ENCODE measurements around the gene TNIK.
"Not testable (repeated sequence)": the region's sequence is repeated elsewhere in the genome, so short reads cannot be mapped to it uniquely, and the experiment has no call there.

Gene TNIK

DNA sequence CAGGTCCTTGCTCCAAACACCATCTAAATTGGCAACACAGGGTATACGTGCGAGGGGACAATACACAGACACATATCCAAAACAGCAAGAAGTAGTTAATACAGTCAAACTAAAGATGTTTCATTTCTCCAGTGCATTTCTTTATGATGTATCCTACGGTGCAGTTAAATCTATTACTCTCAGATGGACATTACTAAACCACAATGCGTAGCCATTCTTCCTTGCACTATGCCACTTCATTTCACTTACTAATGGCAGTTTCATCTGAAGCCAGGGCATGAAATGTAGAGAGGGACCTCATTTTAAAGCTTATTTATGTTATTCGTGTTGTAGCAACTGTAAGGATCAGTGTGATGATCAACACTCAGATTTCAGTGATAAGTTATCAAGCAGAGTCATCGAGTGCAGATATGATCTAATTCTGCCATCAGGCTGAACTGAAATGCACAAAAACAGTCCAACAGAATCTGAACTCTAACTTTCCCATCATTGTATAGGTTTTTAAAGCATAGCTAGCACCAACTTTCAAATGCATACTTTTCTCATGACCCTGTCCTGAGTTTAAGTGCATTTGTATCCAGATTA is 14.5 kb downstream of the TNIK start:
- DNase-seq (ENCODE audit: low spot score), result no peak

DNA sequence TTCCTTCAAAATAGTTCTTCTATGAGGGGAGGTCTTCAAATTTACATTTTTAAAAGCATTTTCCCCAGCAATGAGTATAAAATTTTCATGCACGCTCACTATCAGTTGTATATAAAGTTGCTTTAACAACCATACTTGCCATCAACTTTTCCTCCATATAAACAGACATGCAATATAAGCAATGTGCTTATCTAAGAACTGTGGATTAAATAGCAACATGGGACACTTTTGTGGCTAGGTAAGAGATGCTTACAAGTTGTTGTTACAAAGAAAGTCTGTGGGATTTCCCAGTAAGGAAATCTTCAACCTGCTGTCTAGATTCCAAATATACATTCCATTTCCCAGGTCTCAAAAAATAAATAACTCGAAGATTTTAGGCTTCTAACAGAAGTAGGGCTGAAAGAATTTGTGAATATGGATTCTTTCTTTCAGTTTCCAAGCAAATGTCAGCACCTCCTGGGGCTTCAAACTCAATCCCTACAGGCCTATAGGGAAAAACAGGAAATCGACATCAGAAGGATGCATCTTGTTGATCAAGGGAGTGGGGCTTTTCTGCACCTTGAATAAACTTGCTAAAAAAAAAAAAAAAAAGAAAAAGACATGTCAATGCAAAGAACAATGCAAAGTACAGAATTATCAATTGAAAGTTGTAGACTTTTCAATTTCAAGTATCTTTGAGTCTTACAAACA is 16.1 kb downstream of the TNIK start:
- no peak for DNase-seq (ENCODE audit: low spot score)

DNA sequence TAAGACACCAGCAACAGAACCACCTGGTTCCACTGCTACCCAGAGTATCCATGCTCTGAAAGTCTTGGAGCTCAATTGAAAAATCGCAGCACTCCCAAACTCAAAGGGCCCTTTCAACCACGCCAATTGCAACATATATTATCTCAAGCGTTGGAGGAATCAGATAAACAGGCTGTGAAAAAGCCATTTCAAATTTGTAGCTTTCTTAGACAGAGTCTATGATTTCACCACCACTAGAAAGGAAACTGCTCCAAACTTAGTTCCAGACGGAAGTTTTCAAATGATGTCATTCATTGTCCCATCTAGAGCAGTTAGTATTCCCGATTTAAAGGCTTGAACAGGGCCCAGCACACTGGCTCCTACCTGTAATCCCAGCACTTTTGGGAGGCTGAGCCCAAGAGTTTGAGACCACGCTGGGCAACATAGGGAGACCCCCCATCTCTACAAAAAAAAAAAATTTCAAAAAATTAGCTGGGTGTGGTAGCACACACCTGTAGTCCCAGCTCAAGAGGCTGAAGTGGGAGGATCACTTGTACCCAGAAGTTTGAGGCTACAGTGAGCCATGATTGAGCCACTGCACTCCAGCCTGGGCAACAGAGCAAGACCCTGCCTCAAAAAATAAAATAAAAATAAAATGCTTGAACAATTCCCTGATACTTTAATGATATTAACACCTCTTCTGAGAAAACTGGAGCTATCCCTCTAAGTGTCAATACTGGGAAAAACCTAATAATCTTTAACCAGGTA is 16.8 kb downstream of the TNIK start:
- no peak for DNase-seq (ENCODE audit: low spot score)

DNA sequence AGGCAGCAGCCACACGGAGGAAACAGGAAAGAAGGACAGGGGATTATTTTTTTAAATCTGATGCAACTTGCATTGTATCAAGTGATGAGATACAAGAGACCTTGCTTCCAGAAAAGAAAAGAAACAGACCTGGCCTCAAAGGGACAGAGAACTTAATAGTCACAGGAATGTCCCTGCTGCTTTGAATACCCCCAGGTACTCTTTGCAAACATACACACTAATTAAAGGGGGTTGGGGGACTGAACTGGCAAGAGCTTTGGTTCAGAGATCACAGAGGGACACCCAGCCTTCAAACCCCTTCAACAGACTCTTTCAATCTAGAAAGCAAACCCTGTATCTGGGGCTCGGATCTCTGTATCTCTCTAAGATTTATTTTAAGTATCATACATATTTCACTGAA is 18.0 kb downstream of the TNIK start:
- no peak for DNase-seq (ENCODE audit: low spot score)

DNA sequence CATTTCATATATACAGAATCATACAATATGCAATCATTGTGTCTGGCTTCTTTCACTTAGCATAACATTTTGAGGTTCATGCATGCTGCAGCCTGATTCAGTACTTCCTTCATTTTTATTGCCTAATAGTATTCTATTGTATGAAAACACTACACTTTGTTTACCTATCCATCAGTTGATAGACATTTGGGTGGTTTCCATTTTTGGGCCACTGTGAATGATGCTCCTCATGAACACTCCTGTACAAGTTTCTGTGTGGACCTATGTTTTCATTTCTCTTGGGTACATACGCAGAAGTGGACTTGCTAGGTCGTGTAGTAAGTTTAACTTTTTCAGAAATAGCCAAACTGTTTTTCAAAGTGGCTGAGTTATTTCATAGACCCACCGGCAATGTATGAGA is 18.8 kb downstream of the TNIK start:
- DNase-seq (ENCODE audit: low spot score), result no peak

DNA sequence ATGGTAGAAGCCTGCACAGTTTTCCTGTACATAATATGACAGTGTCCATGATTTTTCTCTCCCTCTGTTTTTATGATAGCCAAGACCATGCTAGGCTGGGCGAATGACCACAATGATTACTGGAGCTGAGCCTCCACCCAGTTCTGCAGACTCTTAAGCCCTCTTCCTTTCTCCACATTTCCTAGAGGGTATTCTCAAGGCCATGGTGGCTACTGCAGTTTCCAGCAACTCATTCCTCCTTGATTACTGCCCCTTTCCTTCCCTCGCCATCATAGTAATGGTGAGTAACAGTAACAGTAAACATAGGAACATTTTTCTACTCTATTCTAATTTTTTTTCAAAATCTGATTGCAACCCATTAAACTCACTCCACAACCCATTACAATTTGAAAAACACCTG is 20.2 kb downstream of the TNIK start:
- no peak for DNase-seq (ENCODE audit: low spot score)

DNA sequence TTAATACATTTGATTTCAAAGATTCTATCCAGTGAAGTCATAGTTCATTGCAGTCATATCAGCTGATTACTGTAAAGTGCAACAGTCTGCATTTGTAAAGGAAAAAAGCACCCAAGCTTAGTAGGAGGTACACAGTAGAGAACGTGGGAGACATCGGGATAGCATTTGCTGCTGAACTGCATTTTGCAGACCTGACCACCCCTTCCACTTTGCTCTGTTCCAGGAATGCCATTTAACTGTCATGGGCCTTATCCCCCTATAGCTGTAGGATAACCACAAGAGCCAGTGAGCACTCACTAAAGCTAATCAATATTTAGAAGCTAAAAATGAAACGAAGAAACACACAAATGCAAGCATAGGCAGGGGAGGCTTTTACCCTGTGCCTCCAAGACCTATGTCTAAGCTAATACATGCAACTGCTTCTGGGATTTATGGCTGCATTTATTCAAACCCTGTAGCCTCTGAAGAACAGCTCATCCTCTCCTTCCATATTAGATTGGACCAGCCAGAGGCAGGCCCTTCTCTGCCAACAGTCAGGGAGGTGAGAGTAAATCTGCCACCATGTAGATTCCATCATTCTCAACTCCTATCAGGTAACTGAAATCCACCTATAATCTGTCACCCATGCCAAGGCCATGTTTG is 23.0 kb downstream of the TNIK start:
- no peak for DNase-seq (ENCODE audit: low spot score)

DNA sequence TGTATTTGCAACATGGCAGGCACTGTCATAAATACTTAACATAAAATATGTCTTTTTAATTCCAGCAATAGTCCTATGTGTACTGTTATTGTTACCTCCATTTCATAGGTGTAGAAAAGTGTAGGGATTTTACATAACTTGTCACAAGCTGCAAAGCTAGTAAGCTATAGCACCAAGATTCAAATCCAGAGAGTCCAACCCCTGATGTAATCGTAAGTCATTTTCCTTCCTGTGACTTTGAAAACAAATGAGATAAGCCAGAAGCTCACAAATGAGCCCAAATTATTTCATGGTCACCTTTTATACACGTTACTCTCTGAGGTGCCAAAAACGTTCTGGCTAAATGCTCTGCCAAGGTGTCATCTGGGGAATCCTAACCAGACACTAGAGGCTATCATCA is 23.8 kb downstream of the TNIK start:
- DNase-seq (ENCODE audit: low spot score), result no peak

DNA sequence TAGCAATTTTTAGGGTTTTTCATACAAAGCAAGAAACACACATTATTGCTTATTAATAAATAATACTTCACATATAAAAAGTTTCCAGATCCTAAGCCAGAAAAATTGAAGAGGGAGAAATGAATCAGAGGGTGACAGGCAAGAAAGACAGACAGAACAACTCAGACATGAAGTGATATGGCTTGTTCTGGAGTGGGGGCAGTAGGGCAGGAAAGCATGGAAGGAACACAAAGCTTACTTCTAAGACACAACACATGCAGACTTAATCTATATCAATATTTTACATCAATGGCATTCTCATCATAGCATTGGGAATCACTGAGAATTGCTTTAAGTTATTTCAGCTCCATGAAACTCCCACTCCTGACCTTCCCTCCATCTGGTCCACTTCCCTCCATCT is 24.4 kb downstream of the TNIK start:
- DNase-seq (ENCODE audit: low spot score), result no peak

DNA sequence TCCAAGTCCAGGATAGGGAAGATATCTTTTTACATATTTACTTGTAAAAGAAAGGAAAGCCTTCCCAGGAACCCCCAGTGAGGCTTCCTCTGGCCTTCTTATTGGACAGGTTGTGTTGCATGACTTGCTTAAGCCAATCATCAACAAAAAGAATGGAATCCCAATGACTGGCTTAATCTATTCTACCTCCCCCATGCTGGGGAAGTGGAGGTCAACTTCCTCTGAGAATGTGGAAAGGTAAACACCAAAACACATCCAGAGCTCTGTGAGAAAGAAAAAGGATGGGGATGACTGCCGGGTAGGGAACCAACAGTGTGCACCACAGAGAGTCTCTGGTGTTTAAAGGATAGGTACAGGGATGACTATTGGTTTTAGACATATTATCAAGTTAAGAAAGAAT is 25.1 kb downstream of the TNIK start:
- no peak for DNase-seq (ENCODE audit: low spot score)

DNA sequence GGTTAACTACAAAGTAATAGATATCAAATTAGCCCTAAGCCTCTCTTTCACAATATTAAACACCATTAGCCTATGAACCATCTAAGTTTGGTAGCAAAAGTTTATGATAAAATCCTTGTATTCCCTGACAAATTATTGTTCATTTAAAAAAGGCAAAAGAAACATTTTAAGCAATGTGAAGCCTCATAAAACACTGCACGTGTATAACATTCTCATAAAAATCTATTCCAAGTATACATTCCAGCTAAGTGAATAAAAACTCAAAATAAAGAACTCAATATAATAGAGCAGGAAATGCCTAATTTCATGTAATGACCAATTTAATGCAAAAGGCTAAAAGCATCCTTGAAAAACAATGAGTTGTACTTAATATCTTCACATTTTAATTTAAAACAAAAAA is 27.7 kb downstream of the TNIK start:
- DNase-seq (ENCODE audit: low spot score), result no peak

DNA sequence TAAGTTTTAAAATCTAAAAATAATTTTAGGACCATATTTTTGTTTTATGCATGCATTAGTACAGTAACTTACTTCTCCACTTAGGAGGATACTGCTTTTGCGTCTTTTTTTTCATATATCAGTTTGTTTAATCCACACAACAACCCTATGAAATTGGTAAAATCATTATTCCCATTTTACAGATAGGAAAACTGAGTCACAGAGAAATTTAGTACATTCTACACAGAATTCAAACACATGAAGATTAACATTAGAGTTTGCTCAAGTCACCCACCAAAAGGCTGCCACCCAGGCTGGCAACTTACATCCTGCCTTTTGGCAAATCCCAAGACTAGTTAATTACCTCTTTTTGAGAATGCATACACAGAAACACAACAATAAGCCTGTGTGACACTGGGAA is 28.7 kb downstream of the TNIK start:
- DNase-seq (ENCODE audit: low spot score), result no peak

DNA sequence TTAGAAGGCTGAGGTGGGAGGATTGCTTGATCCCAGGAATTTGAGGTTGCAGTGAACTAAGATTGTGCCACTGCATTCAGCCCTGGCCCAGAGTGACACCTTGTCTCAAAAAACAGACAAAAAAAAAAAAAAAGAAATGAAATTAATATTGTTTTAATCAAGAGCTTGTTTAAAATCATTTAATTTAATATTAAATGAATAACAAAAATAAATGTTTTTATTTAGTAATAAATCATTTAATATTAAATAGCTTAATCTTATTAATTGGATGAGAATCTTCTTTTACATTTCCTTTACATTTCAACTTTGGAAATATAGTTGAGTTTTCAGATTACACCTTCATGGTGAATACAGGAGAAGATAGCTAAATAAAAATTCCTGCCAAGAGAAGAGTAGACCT is 29.7 kb downstream of the TNIK start:
- DNase-seq (ENCODE audit: low spot score), result no peak

DNA sequence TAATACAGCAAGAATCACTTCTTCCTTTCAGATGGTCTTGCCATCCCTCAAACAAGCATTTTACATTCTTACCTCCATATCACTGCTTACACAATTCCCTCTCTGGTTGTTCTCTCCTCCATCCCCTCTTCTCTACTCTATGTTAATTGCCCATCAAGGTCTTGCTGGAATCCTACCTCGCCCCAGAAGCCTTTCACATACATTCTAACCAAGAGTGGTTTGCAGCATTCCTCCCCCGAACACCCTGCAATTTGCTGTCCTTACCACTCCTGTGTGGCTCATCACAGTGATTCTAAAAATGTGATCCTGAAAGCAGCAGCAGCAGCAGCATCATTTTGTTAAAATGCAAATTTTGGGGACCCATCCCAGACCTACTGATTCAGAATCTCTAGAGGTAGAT is 30.6 kb downstream of the TNIK start:
- no peak for DNase-seq (ENCODE audit: low spot score)

DNA sequence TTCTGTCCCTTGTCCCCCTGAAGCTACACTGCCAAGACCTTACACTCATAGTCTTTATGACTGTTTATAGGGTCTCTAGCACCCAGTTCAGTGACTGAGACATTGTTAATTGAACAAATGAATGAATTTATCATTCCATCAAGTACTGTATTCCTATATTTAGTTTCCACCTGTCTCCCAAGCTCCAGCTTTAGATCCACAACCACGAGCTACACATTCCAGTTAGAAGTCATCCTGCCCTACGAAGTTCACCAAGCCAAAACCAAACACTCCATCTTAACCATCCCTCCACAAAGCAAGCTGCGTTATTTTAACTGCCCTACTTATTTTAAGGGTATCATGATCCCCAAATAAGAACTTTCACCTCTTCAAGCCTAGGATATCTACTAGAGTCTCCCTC is 31.3 kb downstream of the TNIK start:
- no peak for DNase-seq (ENCODE audit: low spot score)

DNA sequence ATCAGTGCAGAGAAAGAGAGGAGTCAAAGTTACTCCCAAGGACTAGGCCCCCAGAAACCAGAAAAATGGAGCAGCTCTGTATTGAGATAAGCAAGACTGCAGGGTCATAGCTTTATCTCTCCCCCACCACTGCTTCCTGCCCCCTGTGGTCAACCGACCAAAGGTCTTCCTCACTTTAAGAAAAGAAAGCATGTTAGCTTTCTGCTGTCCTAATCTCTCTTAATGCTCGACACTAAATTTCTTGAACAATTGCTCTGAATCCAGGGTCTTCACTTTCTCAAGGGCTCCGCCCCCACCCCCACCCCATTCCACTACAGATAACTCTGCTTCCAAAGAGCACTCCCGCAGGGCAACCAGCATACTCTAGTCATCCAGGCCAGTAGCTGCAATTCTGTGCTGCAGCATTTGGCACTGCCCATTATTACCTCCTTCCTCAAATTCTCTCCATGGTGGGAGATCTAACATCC is 31.9 kb downstream of the TNIK start:
- DNase-seq (ENCODE audit: low spot score), result no peak

DNA sequence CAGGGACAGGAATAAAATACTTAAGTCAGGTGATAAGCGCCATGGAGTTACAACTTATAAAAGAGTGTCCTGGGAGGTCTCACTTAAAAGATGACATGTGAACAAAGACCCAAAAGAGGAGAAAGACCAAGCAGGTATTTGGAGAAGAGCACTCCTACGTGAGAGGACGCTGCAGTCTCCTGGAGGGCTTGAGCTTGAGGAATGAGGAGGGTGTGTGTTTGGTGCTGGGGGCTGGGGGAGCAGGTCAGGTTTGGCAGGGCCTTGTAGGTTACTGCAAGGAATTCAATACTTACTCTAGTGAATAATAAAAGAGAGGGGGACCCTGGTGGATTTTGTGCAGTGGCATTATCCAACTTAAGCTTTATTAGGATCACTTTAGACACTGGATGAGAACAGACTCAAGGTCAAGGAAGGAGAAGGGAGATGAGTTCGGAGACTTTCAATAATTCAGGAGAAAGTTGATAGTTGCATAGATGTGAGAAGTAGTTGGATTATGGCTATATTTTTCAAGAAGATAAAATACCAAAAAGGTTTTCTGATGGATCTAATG is 32.4 kb downstream of the TNIK start:
- no peak for DNase-seq (ENCODE audit: low spot score)

DNA sequence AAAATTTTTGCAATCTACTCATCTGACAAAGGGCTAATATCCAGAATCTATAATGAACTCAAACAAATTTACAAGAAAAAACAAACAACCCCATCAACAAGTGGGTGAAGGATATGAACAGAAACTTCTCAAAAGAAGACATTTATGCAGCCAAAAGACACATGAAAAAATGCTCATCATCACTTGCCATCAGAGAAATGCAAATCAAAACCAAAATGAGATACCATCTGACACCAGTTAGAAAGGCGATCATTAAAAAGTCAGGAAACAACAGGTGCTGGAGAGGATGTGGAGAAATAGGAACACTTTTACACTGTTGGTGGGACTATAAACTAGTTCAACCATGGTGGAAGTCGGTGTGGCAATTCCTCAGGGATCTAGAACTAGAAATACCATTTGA is 36.1 kb downstream of the TNIK start:
- not testable (repeated sequence) for DNase-seq (ENCODE audit: low spot score)

DNA sequence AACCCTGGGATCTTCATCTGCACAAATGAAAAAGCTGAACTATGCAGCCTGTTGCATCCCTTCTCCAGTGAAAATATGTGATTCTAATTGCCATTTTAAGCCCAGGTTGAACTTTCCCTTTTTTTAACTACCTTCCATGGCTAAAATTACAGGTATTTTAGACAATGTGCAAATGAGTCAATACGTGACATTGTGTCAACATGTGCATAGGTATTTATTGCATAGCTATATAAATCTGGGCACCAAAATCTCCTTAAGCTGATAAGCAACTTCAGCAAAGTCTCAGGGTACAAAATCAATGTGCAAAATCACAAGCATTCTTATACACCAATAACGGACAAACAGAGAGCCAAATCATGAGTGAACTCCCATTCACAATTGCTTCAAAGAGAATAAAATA is 37.4 kb downstream of the TNIK start:
- DNase-seq (ENCODE audit: low spot score), result not testable (repeated sequence)

DNA sequence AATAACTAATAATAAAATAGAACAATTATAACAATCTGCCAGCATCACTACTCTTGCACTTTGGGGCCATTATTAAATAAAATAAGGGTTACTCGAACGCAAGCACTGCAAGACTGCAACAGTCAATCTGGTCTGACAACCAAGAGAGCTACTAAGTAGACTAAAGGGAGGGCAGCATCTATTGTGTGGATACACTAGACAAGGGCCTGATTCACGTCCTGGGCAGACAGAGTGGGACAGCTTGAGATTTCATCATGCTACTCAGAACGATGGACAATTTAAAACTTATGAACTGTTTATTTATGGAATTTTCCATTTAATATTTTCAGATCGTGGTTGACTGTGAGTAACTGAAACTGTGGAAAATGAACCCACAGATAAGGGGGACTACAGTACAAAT is 39.5 kb downstream of the TNIK start:
- DNase-seq (ENCODE audit: low spot score), result peak; percentile 64

DNA sequence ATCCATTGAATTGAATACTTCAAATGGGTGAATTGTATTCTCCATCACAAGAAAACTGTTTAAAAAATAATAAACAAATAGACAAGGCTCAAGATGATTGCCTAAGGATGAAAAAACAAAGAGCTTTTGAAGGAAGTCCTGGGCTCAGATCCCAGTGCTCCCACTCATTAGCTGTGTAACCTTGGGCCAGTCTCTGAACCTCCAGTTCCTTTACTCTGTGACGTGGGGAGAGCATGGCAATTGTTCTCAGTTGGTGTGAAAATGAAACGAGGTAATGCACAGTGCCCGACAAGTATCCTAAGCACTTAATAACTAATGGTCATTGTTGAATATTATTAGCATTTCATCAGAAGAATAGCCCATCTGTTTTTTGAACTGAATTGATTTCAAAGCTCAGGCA is 40.7 kb downstream of the TNIK start:
- peak; percentile 66 for DNase-seq (ENCODE audit: low spot score)

DNA sequence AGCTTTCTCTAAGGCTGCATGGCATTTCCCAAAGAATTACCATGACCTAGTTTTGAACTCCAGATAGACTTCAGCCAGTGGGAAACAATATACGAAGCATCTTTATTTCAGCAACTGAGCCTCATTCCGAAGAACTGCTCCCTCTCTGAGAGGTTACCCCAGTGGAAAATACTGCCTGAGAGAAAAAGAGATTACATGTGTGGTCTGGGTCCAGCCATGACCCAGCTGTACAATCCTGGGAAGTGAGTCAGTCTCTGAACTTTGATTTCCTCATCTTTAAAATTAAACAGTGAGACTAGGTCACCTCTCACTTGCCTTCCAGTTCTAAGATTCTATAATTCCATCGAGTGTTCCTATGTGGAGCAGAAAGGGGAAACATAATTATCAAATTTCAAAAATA is 42.4 kb downstream of the TNIK start:
- no peak for DNase-seq (ENCODE audit: low spot score)

DNA sequence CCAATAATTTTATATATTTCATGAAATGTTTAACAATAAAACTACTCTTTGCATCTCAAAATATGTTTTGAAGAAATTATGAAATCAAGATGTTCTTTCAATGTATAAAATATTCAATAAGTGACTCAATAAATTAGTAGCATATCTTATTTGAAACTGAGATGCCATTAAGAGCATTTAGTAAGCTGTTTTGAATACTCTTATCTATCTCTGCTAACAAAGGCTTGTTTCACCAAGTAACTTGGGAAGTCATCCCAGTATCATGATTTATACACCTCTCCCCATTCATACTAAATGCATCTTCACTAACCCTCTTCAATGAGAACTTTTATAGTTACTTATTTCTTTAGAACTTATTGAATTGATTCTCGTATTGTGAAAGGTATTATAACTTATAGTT is 43.1 kb downstream of the TNIK start:
- no peak for DNase-seq (ENCODE audit: low spot score)
